Ecto neural progenitor cell (in vitro differentiated cells): ENCODE results near the gene PTGES.

ENCODE experiments used
- DNase-seq: peaks from one replicate; pipeline ENCODE4 v3.0.0-alpha.2; 2018; ENCODE audit warnings: low spot score

PTGES gene

DNA sequence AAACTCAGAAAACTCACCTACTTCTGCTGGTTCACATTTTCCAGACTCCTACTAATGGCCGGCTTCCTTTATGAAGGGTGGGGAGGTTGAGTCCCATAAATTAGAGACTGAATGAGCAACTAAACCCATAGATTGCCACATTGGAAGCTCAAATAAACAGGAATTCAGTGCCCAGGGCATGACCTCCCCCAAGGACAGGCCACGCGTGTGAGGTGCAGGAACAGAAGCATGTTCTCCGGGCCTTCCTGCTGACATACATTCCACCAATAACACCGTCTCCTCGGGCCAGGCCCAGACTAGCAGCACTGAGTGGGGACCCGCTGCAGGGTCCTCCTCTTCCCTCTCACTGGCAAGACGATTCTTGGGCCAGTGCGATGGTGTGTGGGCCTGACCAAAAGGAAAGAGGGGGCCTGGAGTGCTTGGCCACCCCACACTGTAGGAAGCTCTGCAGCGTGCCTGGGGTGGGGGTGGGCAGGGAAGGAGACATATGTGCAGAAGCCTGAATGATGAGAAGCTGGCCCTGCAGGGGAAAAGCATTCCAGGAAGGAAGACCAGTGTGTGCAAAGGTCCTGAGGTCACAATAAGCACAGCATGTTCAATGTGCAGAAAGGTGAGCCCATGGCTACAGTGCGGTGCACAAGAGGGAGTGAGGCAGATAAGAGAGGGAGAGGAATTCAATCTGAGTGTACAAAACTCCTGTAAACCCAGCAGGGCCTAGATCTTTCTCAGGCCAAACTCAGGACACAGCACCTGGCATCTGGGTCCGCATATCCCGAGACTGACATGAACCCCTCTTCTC is 12.0 kb downstream of the PTGES start:
- DNase-seq: no peak

DNA sequence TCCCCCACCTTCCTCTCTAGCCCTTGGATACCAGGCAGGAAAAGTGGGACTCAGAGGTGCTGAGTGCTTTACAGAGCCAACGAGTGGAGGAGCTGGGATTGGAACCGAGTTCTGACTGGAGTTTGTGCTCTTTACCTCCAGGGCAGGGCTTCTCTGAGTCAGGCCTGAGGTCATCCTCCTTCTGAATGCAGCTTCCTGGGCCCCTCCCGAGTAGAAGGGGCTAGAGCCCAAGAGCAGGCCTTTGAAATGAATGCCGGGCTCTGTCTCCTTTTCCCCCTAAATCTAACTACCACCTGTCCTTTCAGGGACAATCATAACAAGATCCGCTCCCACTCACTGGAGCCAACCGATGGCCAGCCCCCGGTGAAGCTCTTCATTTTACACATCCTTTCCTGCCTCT is 12.7 kb downstream of the PTGES start:
- DNase-seq: no peak

DNA sequence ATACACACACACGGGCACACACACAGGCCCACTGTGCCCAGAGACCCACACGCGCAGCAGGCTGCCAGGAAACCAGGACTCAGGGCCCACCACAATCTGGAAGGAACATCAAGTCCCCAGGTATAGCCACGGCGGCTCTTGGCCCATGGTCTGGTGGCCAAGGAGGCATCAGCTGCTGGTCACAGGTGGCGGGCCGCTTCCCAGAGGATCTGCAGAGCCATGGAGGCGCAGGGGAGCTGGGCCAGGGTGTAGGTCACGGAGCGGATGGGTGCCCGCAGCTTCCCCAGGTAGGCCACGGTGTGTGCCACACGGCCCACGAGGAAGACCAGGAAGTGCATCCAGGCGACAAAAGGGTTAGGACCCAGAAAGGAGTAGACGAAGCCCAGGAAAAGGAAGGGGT is 13.4 kb downstream of the PTGES start:
- DNase-seq: no peak

DNA sequence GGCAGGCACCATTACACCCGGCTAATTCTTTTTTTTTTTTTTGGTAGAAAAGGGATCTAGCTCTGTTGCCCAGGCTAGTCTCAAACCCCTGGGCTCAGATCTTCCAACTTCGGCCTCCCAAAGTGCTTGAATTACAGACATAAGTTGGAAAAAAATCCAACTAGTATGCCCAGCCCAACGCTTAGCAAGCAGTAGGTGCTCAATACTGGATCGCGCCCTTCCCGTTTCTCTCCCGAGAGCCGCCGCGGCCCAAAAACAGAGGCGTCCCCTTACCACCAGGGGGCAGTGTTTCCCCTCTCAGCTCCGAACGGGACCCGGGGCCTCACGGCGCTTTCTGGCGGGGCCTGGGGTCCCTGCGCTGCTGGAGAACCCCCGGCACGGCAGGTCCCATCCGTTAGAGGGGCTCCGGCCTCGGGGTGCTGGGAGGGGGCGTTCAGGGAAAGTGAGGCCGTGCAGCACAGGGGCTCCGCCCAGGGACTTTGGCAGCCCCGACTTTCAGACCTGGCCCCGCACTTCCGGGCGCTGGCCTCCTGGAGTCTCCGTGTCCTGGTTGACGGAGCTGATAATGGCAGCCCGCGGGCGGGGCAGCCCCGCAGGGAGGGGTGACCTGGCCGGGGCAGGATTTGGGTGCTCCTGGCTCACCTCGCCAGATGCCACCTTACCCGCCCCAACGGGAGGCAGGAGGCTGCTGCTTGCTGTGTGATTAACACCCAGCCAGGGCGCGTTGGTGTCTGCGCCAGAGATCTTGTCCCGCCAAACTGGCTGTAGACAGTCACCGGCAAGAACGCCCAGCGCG is 15.2 kb downstream of the PTGES start:
- peak; percentile 93 for DNase-seq

DNA sequence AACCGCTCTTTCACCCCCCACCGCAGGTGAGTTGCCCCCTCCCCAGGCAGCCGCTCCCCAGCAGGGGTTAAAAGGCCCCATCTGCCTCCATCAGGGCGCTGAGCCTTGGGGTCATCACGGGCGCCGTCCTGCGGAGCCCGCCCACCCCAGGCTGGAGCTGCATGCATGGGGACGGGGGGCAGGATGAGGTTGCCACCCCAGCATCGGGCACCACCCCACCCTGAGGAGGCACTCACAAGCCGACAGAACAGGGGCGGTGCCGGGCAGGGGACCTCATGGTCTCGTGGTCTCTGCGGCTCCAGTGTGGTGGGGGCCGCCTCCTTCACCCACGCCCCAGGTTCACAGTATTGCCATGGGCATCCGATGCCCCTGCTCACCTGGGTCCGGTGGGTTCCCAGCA is 16.5 kb downstream of the PTGES start:
- DNase-seq: no peak

DNA sequence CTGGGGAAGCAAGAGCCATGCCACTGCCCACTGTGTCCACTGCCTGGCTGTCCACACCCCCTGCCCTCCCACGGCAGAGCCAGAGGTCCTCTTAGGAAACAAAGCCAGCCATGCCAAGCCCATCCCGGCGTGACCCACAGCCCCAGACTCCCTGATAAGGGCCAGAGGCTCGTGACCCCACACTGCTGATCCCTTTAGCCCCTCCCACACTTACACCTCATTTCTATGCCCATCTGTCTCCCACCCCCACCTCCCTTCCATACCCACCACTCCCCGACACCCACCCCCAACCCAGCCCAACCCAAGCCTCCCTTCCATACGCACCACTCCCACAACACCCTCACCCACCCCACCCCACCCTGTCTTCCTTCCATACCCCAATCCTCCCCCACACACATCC is 17.3 kb downstream of the PTGES start:
- DNase-seq: no peak

DNA sequence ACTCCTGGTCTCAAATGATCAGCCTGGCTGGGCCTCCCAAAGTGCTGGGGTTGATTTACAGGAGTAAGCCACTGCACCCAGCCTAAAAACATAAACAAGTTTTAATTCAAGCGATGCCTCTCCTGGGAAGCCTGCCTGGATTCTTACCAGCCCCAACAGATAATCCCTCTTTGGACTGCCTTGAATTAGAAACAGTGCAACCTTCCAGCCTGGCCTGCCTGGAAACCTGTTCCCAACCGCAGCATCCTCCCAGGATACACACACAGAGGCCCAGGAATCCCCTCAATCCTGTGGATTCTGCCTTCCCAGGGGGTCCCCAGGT is 19.2 kb downstream of the PTGES start:
- DNase-seq: no peak

DNA sequence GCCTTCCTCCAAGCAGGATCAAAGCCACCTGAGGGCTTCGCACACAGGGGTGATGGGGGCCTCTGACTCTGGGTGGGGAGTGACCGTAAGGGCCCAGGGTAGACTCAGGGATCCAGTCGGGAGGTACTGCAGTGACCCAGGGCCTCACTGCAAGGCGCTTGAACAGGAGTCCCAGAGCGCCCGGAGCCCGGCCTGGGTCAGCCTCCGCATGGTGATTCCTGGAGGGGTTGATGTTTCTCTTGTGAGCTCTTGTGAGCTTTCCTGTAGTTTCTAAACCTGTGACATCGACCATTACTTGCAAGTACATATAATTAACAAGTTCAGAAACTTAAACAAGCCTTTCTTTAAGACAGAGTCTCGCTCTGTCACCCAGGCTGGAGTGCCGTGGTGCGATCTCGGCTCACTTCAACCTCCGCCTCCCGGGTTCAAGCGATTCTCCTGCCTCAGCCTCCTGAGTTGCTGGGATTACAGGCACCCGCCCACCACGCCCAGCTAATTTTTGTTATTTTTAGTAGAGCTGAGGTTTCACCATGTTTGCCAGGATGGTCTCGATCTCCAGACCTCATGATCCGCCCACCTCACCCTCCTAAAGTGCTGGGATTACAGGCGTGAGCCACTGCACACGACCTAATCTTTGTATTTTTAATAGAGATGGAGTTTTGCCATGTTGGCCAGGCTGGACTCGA is 19.8 kb downstream of the PTGES start:
- DNase-seq: no peak

DNA sequence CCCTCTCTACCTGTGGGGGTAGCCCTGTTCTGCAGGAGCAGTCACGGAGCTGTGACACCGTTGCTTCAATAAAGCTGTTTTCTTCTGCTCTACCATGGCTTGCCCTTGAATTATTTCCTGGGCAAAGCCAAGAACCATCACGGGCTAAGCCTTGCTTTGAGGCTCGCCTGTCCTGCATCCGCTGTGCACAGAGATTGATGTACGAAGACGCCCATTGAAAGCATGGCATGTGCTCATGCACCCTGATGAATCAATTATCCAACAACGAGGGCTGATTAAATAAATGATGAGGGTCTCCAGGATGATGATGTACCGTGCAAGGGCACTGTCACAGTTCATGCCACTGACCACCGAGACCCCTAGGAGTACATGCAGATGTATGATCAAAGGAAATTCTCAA is 20.7 kb downstream of the PTGES start:
- no peak for DNase-seq

DNA sequence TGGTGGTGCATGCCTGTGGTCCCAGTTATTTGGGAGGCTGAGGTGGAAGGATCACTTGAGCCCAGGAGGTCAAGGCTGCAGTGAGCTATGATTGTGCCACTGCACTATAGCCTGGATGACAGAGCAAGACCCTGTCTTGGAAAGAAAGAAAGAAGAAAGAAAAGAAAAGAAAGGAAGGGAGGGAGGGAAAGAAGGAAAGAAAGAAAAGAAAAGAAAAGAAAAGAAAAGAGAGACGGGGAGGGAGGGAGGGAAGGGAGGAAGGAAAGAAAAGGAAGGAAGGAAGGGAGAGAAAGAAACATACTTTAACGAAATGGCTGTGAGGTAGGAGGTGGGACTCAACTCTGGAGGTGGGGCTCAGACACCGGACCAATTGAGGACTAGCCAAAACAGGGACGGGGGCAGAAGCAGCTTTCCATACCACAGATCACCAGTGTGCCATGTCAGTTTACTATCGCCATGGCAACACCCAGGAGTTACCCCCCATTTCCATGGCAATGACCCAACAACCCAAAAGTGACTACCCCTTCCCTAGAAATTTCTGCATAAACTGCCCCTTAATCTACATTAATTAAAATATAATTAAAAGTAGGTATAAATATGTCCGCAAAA is 21.3 kb downstream of the PTGES start:
- DNase-seq: no peak

DNA sequence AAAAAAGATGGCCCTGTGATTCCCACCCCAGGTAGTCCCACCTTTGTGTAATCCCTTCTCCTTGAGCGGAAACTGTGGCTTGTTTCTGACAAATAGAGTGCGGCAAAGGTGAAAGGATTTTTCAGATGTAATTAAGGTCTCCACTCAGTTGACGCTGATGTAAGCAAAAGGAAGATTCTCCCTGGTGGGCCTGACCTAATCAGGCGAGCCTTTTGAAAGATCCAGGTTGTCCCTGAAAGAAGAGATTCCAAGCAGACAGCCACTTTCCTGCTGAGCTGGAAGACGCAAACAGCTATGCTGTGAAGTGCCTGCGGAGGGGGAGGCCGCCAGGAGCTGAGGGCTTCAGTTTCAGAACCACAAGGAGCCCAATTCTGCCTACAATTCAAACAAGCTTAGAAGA is 24.1 kb downstream of the PTGES start:
- DNase-seq: no peak

DNA sequence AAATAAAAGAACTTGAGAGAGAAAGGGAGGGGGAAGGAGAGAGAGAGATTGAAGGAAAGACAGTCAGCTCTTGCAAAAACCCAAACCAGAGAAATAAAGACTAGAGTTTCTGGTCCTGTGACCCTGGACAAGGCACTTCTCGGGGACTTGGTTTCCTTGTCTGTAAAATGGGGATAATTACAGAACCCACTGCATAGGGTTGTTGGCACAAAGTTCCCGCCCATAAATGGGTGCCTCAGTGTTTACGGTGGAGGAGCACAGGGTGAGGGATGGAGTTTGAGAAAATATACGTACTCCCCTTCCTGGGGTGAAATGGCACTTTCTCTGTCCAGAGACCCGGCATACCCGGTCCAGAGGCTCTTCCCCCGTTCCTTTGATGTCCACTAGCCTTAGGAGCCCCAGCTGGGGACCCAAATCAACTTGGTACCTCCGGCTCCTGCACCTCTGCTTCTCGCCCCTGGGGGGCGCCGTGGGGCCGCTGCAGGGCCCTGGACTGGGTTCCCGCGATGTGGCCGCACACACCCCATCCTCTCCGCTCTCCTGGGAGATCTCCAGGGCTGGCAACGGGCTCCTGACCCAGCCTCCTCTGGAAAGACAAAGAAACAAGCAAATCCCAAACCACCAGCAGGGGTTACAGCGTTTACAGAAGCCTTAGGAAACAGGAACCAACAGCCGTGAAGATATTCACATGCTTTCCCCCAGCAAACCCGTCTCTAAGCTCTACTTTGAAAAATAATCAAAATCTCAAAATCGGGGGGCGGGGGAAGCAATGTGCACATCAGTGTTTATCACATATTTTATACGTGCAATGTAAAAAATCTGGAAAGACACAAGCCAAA is 26.3 kb downstream of the PTGES start:
- DNase-seq: peak; percentile 91

DNA sequence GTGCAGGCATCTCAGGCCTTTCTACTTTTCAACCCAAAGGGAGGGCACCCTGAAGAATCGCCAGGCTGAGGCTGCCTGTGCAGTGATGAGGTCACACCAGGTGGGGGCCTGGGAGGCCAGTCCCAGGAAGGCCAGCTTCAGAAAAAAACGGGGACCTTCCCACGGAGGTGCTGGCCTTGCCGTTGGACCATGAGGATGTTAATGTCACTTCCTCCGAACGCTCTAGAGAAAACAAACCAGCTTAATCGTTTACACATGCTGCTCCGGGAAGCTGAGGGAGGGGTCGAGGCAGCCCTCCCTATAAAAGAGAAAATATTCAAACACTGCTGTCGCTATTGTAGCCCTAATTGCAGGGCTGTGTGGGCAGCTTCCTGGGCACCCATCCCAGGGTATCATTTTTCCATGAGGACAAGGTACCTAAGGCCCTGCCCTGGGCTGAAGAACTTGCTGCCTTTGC is 27.0 kb downstream of the PTGES start:
- DNase-seq: no peak

DNA sequence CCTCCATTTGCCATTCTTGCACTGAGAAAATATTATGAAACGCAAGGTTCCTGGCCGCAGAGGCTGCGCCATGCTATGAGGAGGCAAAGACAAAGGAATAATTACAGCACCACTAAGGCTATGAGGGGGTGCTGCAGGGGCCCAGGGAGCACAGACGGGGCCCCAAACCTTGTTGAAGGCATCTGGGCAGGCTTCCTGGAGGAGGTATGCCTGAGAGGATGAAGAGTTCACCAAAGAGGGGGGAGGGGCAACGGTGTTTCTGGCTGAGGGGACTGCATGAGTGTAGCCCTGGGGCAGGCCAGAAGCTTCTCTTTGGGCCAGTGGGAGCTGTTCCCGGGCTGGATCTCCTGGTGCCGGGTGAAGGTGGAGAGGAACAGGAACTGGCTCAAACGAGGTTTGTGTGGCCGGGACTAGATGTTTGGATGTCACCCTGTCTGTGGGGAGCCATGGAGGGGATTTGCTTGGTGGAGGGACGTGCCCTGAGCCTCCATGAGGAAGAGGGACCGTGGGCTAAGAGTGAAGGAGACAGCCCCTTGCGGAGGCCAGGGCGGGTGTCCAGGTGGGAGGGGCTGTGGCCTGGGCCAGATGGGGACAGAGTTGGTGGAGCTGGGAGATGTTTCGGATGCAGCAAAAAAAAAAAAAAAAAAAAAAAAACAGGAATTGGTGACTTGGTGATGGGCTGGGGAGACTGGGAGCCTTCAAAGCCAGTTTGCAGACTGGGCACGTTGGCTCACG is 28.2 kb downstream of the PTGES start:
- no peak for DNase-seq

DNA sequence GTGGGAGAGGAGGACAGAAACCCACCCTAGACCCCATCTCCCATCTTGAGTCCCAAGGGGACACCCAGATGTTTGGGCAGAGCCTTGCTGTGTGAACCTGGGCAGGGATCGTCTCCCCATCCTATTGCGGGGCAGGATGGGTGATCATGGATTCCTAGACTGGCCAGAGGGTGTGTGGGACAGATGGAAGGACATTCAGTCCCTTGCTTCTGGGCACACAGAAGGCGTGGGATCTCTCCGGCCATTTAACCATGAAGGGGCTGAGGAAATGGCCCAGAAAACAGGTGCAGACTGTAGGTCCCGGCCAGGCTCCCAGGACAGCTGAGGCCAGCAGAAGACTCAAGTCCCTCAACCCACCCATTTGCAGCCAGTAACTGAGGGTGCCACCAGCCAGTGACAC is 29.9 kb downstream of the PTGES start:
- no peak for DNase-seq

DNA sequence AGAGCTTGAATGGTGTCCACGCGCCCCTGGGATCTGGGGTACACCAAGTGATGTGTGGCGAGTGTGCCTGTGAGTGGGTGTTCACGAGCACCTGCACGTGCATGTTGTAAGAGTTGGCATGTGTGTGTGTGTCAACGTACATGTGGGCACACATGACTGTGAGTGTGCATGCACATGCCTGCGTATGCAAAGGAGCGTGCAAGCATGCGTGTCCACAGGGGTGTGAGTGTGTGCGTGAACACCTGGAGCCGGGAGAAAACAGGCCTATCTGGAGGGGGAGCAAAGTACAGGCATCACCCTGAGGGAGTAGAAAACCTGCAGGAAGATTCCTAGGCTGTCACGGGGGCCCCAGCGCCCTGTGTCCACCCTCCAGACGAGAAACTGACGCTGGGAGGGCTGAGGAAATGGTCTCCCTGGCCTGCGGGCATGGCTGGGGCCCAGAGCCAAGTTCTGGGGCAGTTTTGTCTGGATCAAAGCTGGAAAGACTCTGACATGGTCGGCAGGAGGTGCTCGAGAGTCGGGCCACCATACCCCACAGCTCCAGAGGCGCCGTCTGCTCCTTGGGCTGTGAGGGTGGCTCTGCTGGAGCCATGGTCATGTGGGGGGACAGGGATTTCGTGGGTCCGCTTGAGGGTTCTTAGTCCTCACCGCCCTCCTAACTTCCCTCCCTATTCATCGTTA is 31.8 kb downstream of the PTGES start:
- no peak for DNase-seq

DNA sequence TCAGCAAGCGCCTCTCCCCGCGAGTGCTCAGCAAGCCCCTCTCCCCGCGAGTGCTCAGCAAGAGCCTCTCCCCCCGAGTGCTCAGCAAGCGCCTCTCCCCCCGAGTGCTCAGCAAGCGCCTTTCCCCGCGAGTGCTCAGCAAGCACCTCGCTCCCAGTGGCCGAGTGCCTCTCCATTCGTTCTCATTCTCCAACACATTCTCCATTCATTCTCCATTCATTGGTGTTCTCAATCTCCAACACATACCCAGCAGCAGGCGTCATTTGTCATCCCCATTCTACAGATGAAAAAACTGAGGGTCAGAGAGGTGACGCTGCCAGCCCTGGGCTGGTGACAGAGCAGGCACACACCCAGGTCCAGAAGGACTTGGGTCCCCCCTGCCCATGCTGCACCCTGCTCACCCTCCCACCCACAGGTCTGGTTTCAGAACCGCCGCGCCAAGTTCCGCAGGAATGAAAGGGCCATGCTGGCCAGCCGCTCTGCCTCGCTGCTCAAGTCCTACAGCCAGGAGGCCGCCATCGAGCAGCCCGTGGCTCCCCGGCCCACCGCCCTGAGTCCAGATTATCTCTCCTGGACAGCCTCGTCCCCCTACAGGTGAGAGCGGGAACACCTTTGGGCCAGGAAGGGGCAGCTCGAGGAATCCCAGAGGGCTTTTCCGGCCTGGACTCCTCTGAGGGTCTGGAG is 32.5 kb downstream of the PTGES start:
- peak; percentile 58 for DNase-seq

DNA sequence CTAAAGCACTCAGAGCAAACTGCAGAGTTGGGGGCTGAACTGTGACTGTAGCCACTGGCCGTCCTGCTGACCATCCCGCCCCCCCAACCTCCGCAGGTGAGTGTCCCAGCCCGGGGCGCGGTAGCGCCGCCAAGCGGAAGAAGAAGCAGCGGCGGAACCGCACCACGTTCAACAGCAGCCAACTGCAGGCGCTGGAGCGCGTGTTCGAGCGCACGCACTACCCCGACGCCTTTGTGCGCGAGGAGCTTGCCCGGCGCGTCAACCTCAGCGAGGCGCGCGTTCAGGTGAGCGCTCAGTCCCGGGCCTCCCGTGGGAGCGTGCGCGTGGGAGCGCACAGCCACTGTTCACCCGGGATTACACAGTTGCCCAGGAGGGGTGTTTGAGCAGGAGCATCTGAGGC is 33.7 kb downstream of the PTGES start:
- DNase-seq: no peak

DNA sequence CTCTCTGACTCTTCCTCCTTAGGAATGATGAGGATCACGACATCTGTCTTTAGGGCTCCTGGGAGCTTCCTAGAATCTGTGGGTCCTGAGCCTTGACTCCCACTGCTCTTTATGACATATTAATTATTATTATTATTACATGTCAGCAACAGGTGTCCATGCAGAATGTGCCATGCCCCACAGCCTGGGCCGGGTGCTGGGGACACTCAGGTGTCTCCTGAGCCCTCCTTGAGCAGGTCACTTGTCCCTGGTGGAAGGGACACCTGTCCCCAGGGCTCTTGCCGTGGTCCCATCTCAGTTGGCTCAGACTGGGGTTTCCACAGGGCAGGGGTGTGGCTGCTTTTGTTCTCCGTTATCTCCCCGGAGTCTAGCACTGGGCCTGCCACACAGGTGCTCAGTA is 34.2 kb downstream of the PTGES start:
- no peak for DNase-seq

DNA sequence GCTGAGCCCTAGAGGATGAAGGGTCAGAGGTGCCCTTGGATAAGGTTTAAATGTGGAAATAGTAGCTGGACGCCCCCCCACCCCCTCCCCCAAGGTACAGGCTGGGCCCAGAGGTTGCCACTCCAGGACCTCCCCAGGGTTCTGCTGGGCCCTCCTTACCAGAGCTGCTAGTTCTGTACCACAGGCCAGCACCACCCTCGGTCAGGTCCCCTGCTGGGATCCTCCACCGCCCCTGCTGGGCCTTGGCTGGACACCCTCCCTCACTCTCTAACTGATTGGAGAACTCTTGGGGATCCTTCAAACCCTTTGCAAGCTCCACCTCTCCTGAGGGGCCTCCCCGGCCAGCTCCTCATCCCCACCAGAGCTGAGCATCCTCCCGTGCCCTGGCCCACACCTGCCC is 34.9 kb downstream of the PTGES start:
- DNase-seq: no peak
